Neural cell (in vitro differentiated cells): Measurements from ENCODE around the gene ZNF783. TPM values are rescaled to one million over a fixed set of nuclear protein-coding genes. Genes with fewer than 3 reads are reported as not detected.

Experiments
- H2AFZ ChIP-seq: fragments of 200-600, 300-800 bp; sonication (generic), shearing (Covaris generic); 2 replicates; pipeline ENCODE4 v1.6.0; 2014; ENCODE audit warnings: low read depth, mild to moderate bottlenecking, antibody characterized with exemption, low read length, moderate library complexity
- H3F3A ChIP-seq: fragments of 200-600 bp; shearing (Covaris generic); 2 replicates; pipeline ENCODE4 v1.6.1; 2016; ENCODE audit warnings: mild to moderate bottlenecking, moderate library complexity, mixed read lengths, antibody characterized with exemption, low read length; ENCODE audit not compliant: insufficient read depth, poor library complexity, severe bottlenecking
- H3K27ac ChIP-seq: fragments of 200-600, 300-800 bp; sonication (generic), shearing (Covaris generic); 2 replicates; pipeline ENCODE4 v1.5.1; 2014; ENCODE audit warnings: mild to moderate bottlenecking, low read length, moderate library complexity
- H3K27me3 ChIP-seq: fragments of 300-800, 200-600 bp; sonication (generic), shearing (Covaris generic); 2 replicates; pipeline ENCODE4 v1.6.0; 2014; ENCODE audit warnings: mild to moderate bottlenecking, low read depth, low read length, moderate library complexity; ENCODE audit not compliant: insufficient read depth
- H3K36me3 ChIP-seq: fragments of 300-800, 200-600 bp; sonication (generic), shearing (Covaris generic); 2 replicates; pipeline ENCODE4 v1.5.1; 2014; ENCODE audit warnings: mild to moderate bottlenecking, antibody characterized with exemption, low read length, moderate library complexity; ENCODE audit not compliant: insufficient read depth
- H3K4me2 ChIP-seq: fragments of 300-800, 200-600 bp; sonication (generic), shearing (Covaris generic); 2 replicates; pipeline ENCODE4 v1.6.0; 2014; ENCODE audit warnings: mild to moderate bottlenecking, low read length
- H3K4me3 ChIP-seq: fragments of 300-800, 200-600 bp; sonication (generic), shearing (Covaris generic); 2 replicates; pipeline ENCODE4 v1.5.1; 2014; ENCODE audit warnings: mild to moderate bottlenecking, low read length, moderate library complexity
- H3K79me2 ChIP-seq: fragments of 200-600 bp; shearing (Covaris generic); replicated peaks from 2 replicates; pipeline ENCODE4 v1.6.0; 2014; ENCODE audit warnings: mild to moderate bottlenecking, low read length, moderate library complexity; ENCODE audit not compliant: insufficient read depth
- H3K9ac ChIP-seq: fragments of 300-800, 200-600 bp; sonication (generic), shearing (Covaris generic); 2 replicates; pipeline ENCODE4 v1.6.1; 2016; ENCODE audit warnings: mild to moderate bottlenecking, low read length, mixed read lengths
- H3K9me2 ChIP-seq: fragments of 200-600 bp; shearing (Covaris generic); 2 replicates; pipeline ENCODE4 v1.6.1; 2016; ENCODE audit warnings: mild to moderate bottlenecking, low read length, mixed read lengths; ENCODE audit not compliant: insufficient read depth
- H3K9me3 ChIP-seq: fragments of 200-600, 300-800 bp; sonication (generic), shearing (Covaris generic); 2 replicates; pipeline ENCODE4 v1.6.1; 2016; ENCODE audit warnings: mild to moderate bottlenecking, mixed run types, low read length, moderate library complexity, mixed read lengths
- H4K20me1 ChIP-seq: fragments of 200-600 bp; shearing (Covaris generic); 2 replicates; pipeline ENCODE4 v1.6.1; 2016; ENCODE audit warnings: mild to moderate bottlenecking, mixed run types; ENCODE audit not compliant: insufficient read depth
- CTCF ChIP-seq: fragments of 450-650 bp; IDR thresholded peaks from 2 replicates; pipeline ENCODE4 v1.5.1; 2014; ENCODE audit warnings: antibody characterized with exemption, mild to moderate bottlenecking, moderate library complexity; ENCODE audit not compliant: poor library complexity, severe bottlenecking
- EP300 ChIP-seq: fragments of 450-650 bp; conservative IDR thresholded peaks from 2 replicates; pipeline ENCODE4 v1.6.1; 2014; ENCODE audit warnings: antibody characterized with exemption, mild to moderate bottlenecking, moderate library complexity; ENCODE audit not compliant: poor library complexity, severe bottlenecking
- EZH2 ChIP-seq: fragments of 200-600, 300-800 bp; shearing (Covaris generic), sonication (generic); IDR thresholded peaks from 2 replicates; pipeline ENCODE4 v1.6.1; 2014; ENCODE audit warnings: antibody characterized with exemption, low read length, borderline replicate concordance, mild to moderate bottlenecking; ENCODE audit not compliant: insufficient read depth, poor library complexity, severe bottlenecking
- MXI1 ChIP-seq: fragments of 450-650 bp; conservative IDR thresholded peaks from 2 replicates; pipeline ENCODE4 v1.6.1; 2014; ENCODE audit warnings: antibody characterized with exemption, mild to moderate bottlenecking; ENCODE audit not compliant: poor library complexity, severe bottlenecking
- POLR2AphosphoS5 ChIP-seq: IDR thresholded peaks from 2 replicates; pipeline ENCODE4 v1.6.1; 2012
- RAD21 ChIP-seq: fragments of 450-650 bp; conservative IDR thresholded peaks from 2 replicates; pipeline ENCODE4 v1.6.1; 2014; ENCODE audit warnings: antibody characterized with exemption, mild to moderate bottlenecking, moderate library complexity
- REST ChIP-seq: IDR thresholded peaks from 2 replicates; pipeline ENCODE4 v1.6.1; 2012; ENCODE audit warnings: borderline replicate concordance
- SMC3 ChIP-seq: fragments of 450-650 bp; conservative IDR thresholded peaks from 2 replicates; pipeline ENCODE4 v1.6.1; 2014; ENCODE audit warnings: antibody characterized with exemption, mild to moderate bottlenecking, moderate library complexity; ENCODE audit not compliant: poor library complexity
- TAF1 ChIP-seq: IDR thresholded peaks from 2 replicates; pipeline ENCODE4 v1.6.1; 2012; ENCODE audit warnings: low read depth
- polyA plus RNA-seq: library from polyadenylated mRNA; depleted of rRNA; stranded (reverse); fragments of >200 nt; gene quantifications from 2 replicates; pipeline ENCODE4 v1.2.3, GENCODE V29; 2014

Gene ZNF783
- polyA plus RNA-seq, 1 donor from 2014 or later = 23.9 TPM

- H3K9me3 ChIP-seq = no peaks in the 10 kb centered on the region
- H3K4me3 ChIP-seq = no peak overlapping the region
- H3K36me3 ChIP-seq = no peaks in the 10 kb centered on the region
- no peak overlapping the region for H2AFZ ChIP-seq
- H3K27ac ChIP-seq = no peak overlapping the region
- H3F3A ChIP-seq = no peaks in the 10 kb centered on the region
- no peaks in the 10 kb centered on the region for H4K20me1 ChIP-seq
- H3K9ac ChIP-seq = no peak overlapping the region
- TF ChIP-seq SMC3 = no peak
- TF ChIP-seq EZH2 = no peak
- TF ChIP-seq POLR2AphosphoS5 = no peak
- no peak for TF ChIP-seq EP300
- no peak for TF ChIP-seq TAF1
- TF ChIP-seq CTCF = no peak
- H3K79me2 ChIP-seq = no peaks in the 10 kb centered on the region
- H3K27me3 ChIP-seq = no peaks in the 10 kb centered on the region
- H3K9me2 ChIP-seq = no peaks in the 10 kb centered on the region
- H3K4me2 ChIP-seq = no peak overlapping the region
These were observed 5.4 kb upstream of the ZNF783 start for GRCh38 chr7:149256568-149256967.

- no peaks in the 10 kb centered on the region for H3K27me3 ChIP-seq
- no peak overlapping the region for H3K27ac ChIP-seq
- H3K9ac ChIP-seq = no peak overlapping the region
- no peaks in the 10 kb centered on the region for H3K9me3 ChIP-seq
- no peaks in the 10 kb centered on the region for H4K20me1 ChIP-seq
- no peak overlapping the region for H3K4me2 ChIP-seq
- H3K9me2 ChIP-seq = no peaks in the 10 kb centered on the region
- H3K36me3 ChIP-seq = no peaks in the 10 kb centered on the region
- H3F3A ChIP-seq = no peaks in the 10 kb centered on the region
- H3K4me3 ChIP-seq = no peak overlapping the region
- TF ChIP-seq EP300 (no peak), CTCF (no peak), TAF1 (no peak), EZH2 (no peak), POLR2AphosphoS5 (no peak), SMC3 (no peak), REST (no peak), RAD21 (no peak), MXI1 (no peak)
- H2AFZ ChIP-seq = no peak overlapping the region
- H3K79me2 ChIP-seq = no peaks in the 10 kb centered on the region
These were observed 4.8 kb upstream of the ZNF783 start for GRCh38 chr7:149257146-149257545.
